GM12801 (cell line): ENCODE measurements around the gene TMIGD2.

ENCODE experiments used
- TF ChIP-seq, protein P1 (sequence below): IDR thresholded peaks from one replicate; pipeline ENCODE4 v1.5.1; 2011; ENCODE audit warnings: control low read depth; ENCODE audit not compliant: insufficient read length; ENCODE audit errors: extremely low read depth

The TMIGD2 gene

DNA sequence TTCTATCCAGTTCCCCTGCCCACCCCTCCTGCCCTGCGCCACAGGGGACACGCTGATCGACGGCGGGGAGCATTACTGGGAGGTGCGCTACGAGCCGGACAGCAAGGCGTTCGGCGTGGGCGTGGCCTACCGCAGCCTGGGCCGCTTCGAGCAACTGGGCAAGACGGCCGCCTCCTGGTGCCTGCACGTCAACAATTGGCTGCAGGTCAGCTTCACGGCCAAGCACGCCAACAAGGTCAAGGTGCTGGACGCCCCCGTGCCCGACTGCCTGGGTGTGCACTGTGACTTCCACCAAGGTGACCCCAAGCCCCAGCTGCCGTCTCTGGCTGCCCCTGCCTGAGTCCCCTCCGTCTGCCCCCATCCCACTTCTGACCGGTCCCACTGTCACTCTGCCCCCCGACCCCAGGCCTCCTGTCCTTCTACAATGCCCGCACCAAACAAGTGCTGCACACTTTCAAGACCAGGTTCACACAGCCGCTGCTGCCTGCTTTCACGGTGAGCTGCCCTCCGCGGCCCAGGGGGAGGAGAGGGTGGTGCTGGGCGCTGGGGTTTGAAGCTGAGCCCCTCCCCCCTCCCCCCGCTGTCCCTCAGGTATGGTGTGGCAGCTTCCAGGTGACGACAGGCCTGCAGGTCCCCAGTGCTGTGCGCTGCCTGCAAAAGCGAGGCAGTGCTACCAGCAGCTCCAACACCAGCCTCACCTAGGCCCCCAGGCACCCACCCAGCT, 20.9 kb upstream of the TMIGD2 start:
- TF ChIP-seq, protein P1, sequence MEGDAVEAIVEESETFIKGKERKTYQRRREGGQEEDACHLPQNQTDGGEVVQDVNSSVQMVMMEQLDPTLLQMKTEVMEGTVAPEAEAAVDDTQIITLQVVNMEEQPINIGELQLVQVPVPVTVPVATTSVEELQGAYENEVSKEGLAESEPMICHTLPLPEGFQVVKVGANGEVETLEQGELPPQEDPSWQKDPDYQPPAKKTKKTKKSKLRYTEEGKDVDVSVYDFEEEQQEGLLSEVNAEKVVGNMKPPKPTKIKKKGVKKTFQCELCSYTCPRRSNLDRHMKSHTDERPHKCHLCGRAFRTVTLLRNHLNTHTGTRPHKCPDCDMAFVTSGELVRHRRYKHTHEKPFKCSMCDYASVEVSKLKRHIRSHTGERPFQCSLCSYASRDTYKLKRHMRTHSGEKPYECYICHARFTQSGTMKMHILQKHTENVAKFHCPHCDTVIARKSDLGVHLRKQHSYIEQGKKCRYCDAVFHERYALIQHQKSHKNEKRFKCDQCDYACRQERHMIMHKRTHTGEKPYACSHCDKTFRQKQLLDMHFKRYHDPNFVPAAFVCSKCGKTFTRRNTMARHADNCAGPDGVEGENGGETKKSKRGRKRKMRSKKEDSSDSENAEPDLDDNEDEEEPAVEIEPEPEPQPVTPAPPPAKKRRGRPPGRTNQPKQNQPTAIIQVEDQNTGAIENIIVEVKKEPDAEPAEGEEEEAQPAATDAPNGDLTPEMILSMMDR: no peak

DNA sequence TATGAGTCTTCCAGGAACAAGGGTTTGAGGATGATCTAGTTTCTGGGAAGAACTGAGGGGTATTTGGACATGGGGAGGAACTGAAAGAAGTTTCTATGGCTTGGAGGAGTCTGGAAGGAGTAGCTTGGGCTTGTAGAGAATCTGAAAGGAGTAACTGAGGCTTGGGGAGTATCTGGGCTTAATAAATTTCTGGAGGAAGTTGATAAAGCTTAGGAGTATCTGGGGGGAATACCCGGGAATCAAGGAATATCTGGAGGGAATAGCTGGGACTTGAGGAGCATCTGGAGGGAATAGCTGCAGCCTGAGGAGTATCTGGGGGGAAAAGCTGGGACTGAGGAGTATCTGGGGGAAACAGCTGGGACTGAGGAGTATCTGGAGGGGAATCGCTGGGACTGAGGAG, 18.2 kb upstream of the TMIGD2 start:
- TF ChIP-seq, protein P1: no peak

DNA sequence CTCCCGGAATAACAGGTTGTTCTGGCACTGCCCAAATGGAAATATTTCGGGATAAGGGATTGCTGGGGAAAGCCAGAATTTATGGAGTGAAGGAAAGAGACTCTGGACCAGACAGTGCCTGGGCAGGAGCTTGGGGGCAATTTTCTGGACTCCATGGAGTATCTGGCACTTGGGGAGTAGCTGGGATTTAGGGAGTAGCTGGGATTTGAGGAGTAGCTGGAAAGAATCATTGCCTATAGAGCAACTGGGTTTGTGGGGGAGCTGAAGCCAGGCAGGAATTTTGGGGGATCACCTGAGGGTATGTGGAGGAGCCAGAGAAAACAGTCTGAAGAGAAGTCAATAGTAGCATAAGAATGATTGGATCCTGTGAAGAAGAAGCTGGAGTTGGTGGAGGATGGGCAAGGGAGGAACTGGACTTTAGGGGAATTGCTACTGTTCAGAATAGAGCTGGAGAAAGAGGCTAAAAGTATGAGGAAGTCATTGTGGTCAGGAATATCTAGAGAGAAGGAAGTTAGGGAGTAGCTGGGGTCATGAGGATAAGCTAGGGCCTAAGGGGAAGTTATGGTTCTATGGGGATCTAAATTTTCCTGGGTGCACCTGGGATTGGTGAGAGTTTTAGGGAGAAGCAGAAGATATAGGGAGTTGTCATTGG, 17.0 kb upstream of the TMIGD2 start:
- TF ChIP-seq, protein P1: no peak

DNA sequence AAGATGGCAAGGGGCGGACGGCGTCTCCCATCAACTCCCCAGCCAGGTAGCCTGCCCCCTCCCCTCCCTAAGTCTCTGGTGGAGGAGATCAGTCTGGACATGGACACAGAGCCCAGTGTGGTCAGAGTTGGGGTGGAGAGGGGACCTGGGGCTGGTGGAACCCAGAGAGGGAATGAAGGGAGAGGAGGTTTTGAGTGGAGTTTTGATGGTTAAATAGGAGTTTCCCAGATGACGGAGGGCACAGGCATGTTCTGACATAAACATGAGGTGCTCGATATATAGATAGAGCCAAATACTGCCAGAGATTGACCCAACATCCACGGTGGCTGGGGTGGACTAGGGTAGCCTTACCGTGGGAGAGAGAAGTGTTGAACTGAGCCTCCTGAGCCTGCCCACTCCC, 16.3 kb upstream of the TMIGD2 start:
- TF ChIP-seq, protein P1: no peak

DNA sequence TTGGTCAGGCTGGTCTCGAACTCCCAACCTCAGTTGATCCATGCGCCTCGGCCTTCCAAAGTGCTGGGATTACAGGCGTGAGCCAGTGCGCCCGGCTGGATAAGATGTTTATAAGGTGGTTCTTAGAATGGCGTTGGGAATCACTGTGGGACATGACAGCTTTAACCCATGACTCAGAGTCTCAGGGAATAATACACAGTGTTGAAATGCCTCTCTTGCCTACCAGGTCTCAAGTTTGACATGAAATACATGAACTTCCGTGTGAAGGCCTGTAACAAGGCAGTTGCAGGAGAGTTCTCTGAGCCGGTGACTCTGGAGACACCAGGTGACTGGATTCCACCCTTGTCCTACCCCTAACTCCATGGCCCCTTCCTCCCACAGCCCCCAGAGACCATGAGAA, 14.8 kb upstream of the TMIGD2 start:
- TF ChIP-seq, protein P1: no peak

DNA sequence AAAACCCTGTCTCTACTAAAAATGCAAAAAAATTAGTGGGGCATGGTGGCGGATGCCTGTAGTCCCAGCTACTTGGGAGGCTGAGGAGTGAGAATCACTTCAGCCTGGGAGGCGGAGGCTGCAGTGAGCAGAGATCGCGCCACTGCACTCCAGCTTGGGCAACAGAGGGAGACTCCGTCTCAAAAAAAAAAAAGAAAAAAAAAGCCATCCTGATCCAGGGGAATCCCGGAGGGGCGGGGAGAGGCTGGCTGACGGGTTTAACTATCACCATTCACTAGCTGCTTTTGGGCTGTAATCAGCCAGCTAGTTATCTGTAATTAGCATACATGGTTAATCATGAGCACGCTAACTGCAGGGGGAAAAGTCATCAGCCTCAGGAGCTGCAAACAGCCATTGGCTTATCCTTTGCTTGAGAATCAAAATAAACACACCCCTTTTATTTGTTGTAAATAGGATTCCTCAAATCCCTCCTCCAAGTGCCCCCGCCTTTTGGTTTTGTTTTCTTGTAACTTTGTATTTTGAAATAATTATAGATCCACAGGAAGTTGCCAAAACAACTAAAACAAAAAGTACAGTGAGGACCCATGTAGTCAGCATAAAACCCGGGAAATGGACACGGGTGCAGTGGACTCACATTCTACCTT, 11.8 kb upstream of the TMIGD2 start:
- TF ChIP-seq, protein P1: no peak

DNA sequence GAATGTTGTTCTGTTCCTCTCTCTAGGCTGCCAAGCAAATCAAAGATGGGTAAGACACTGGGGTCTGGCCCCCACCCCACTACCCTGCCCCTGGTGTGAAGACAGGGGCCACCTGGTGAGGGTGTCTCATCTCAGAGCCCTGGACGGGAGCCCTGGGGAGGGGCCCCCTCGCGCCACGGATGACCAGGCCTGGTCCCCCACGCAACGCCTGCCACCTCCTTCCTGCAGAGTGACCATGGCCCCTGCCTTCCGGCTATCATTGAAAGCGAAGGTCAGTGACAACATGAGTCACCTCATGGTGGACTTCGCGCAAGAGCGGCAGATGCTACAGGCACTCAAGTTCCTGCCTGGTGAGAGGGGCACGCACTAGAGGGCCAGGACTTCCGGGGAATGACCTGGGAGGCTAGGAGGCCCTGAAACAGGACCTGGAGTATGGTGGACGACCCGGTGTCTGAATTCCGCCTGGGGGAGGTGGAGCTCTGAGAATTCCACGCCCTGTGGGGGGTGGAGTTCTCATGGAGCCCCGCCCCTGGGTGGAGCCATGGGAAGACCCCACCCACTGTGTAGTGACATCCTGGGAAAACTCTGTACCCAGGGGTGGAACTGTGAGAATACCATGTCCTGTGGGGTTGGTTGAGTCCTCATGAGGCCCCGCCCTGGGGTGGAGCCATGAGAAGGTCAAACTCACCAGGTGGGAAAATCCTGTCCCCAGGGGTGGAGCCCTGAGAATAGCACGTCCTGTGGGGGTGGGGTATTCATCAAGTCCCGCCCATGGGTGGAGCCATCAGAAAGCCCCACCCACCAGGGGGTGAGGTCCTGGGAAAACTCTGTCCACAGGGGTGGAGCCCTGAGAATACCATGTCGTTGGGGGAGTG, 8.3 kb upstream of the TMIGD2 start:
- TF ChIP-seq, protein P1: no peak
